OCI-LY1 (cell line): ENCODE measurements around the gene CREBRF.

Source experiments
- H2AFZ ChIP-seq: fragments of 200-600 bp; sonication (generic), shearing (Covaris generic); 2 replicates; pipeline ENCODE4 v1.6.0; 2014; ENCODE audit warnings: antibody characterized with exemption, mild to moderate bottlenecking, low read length
- H3F3A ChIP-seq: fragments of 200-600 bp; sonication (generic), shearing (Covaris generic); 2 replicates; pipeline ENCODE4 v1.6.0; 2014; ENCODE audit warnings: mild to moderate bottlenecking, antibody characterized with exemption, low read length, moderate library complexity; ENCODE audit not compliant: insufficient read depth
- H3K27ac ChIP-seq: fragments of 200-600 bp; sonication (generic); 2 replicates; pipeline ENCODE4 v1.5.1; 2014; ENCODE audit warnings: low read length, mixed run types, mild to moderate bottlenecking, low read depth; ENCODE audit not compliant: poor library complexity, severe bottlenecking
- H3K27me3 ChIP-seq: fragments of 200-600 bp; sonication (generic); 2 replicates; pipeline ENCODE4 v1.6.0; 2014; ENCODE audit warnings: antibody characterized with exemption, mild to moderate bottlenecking, low read length, moderate library complexity; ENCODE audit not compliant: insufficient read depth
- H3K36me3 ChIP-seq: fragments of 200-600 bp; sonication (generic); 2 replicates; pipeline ENCODE4 v1.6.1; 2014; ENCODE audit warnings: mild to moderate bottlenecking, antibody characterized with exemption, low read length, moderate library complexity, mixed read lengths; ENCODE audit not compliant: insufficient read depth
- H3K4me1 ChIP-seq: fragments of 200-600 bp; sonication (generic); 2 replicates; pipeline ENCODE4 v1.5.1; 2014; ENCODE audit warnings: mild to moderate bottlenecking, low read length, moderate library complexity; ENCODE audit not compliant: insufficient read depth, severe bottlenecking
- H3K4me2 ChIP-seq: fragments of 200-600 bp; sonication (generic), shearing (Covaris generic); 2 replicates; pipeline ENCODE4 v1.6.1; 2014; ENCODE audit warnings: low read length
- H3K4me3 ChIP-seq: fragments of 200-600 bp; sonication (generic); 2 replicates; pipeline ENCODE4 v1.5.1; 2014; ENCODE audit warnings: low read length, low read depth, mild to moderate bottlenecking, mixed read lengths; ENCODE audit not compliant: poor library complexity, severe bottlenecking
- H3K79me2 ChIP-seq: fragments of 200-600 bp; shearing (Covaris generic); 2 replicates; pipeline ENCODE4 v1.6.1; 2016; ENCODE audit warnings: mixed run types, low read length, mixed read lengths; ENCODE audit not compliant: insufficient read depth
- H3K9ac ChIP-seq: fragments of 200-600 bp; sonication (generic), shearing (Covaris generic); 2 replicates; pipeline ENCODE4 v1.6.1; 2014; ENCODE audit warnings: mild to moderate bottlenecking, low read length, mixed read lengths
- H3K9me2 ChIP-seq: fragments of 200-600 bp; sonication (generic), shearing (Covaris generic); 2 replicates; pipeline ENCODE4 v1.6.1; 2014; ENCODE audit warnings: low read depth, mild to moderate bottlenecking, low read length, mixed read lengths
- H3K9me3 ChIP-seq: fragments of 200-600 bp; shearing (Covaris generic); 2 replicates; pipeline ENCODE4 v1.6.1; 2014; ENCODE audit warnings: low read length, mixed read lengths
- H4K20me1 ChIP-seq: fragments of 200-600 bp; sonication (generic), shearing (Covaris generic); 2 replicates; pipeline ENCODE4 v1.6.0; 2016; ENCODE audit warnings: mild to moderate bottlenecking, low read length; ENCODE audit not compliant: insufficient read depth
- EZH2 ChIP-seq: fragments of 200-600 bp; sonication (generic), shearing (Covaris generic); IDR thresholded peaks from 2 replicates; pipeline ENCODE4 v1.8.0; 2017; ENCODE audit warnings: borderline replicate concordance, mixed run types, mild to moderate bottlenecking, antibody characterized with exemption, low read length, moderate library complexity, mixed read lengths
- TF ChIP-seq, protein P1 (sequence below): fragments of 200-600 bp; sonication (generic), shearing (Covaris generic); IDR thresholded peaks from 2 replicates; pipeline ENCODE4 v1.5.1; 2017; ENCODE audit warnings: mild to moderate bottlenecking, antibody characterized with exemption, low read length, moderate library complexity, mixed read lengths

CREBRF gene

DNA sequence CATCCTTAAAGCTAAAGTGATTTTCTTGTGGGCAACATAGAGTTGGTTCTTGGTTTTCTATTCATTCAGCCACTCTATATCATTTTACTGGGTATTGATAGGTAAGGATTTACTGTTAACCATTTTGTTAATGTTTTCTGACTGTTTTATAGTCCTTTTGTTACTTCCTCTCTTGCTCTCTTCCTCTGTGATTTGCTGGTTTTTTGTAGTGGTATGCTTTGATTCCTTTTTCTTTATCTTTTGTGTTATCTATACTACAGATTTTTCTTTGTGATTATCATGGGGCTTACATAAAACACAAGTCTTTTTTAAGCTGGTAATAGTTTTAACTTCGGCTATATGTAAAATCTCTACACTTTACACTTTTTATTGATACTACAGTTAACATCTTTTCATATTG, 43.3 kb downstream of the CREBRF start:
- Histone ChIP-seq H3K9ac (no peak overlapping the region), H3K27ac (no peak overlapping the region), H3F3A (no peaks in the 10 kb centered on the region), H3K9me3 (no peaks in the 10 kb centered on the region), H2AFZ (no peak overlapping the region), H3K4me1 (no peaks in the 10 kb centered on the region), H3K79me2 (no peaks in the 10 kb centered on the region), H3K4me2 (no peak overlapping the region), H3K27me3 (no peaks in the 10 kb centered on the region), H4K20me1 (no peaks in the 10 kb centered on the region), H3K9me2 (no peaks in the 10 kb centered on the region), H3K36me3 (no peaks in the 10 kb centered on the region; the same call in 1 of the 2 replicates), H3K4me3 (no peak overlapping the region)
- TF ChIP-seq, protein P1, sequence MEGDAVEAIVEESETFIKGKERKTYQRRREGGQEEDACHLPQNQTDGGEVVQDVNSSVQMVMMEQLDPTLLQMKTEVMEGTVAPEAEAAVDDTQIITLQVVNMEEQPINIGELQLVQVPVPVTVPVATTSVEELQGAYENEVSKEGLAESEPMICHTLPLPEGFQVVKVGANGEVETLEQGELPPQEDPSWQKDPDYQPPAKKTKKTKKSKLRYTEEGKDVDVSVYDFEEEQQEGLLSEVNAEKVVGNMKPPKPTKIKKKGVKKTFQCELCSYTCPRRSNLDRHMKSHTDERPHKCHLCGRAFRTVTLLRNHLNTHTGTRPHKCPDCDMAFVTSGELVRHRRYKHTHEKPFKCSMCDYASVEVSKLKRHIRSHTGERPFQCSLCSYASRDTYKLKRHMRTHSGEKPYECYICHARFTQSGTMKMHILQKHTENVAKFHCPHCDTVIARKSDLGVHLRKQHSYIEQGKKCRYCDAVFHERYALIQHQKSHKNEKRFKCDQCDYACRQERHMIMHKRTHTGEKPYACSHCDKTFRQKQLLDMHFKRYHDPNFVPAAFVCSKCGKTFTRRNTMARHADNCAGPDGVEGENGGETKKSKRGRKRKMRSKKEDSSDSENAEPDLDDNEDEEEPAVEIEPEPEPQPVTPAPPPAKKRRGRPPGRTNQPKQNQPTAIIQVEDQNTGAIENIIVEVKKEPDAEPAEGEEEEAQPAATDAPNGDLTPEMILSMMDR: no peak
- no peak for TF ChIP-seq EZH2

GRCh38 chr5:173101245-173101644, 45.1 kb downstream of the CREBRF start:
- H3K4me3 ChIP-seq: no peak overlapping the region
- H3K4me2 ChIP-seq: no peak overlapping the region
- no peaks in the 10 kb centered on the region for H3K4me1 ChIP-seq
- H2AFZ ChIP-seq: no peak overlapping the region
- no peaks in the 10 kb centered on the region for H3F3A ChIP-seq
- H3K79me2 ChIP-seq: no peaks in the 10 kb centered on the region
- no peaks in the 10 kb centered on the region for H3K27me3 ChIP-seq
- no peak overlapping the region for H3K9ac ChIP-seq
- no peak for TF ChIP-seq EZH2
- TF ChIP-seq, protein P1: no peak
- no peaks in the 10 kb centered on the region for H4K20me1 ChIP-seq
- no peaks in the 10 kb centered on the region for H3K9me2 ChIP-seq
- H3K36me3 ChIP-seq: no peaks in the 10 kb centered on the region; the same call in 1 of the 2 replicates
- no peaks in the 10 kb centered on the region for H3K9me3 ChIP-seq
- no peak overlapping the region for H3K27ac ChIP-seq

GRCh38 chr5:173103411-173103810, 47.3 kb downstream of the CREBRF start:
- H3K9me3 ChIP-seq: no peaks in the 10 kb centered on the region
- H3K27me3 ChIP-seq: no peaks in the 10 kb centered on the region
- TF ChIP-seq, protein P1: no peak
- no peak for TF ChIP-seq EZH2
- H3K36me3 ChIP-seq: no peaks in the 10 kb centered on the region; the same call in 1 of the 2 replicates
- H3K79me2 ChIP-seq: no peaks in the 10 kb centered on the region
- no peaks in the 10 kb centered on the region for H3F3A ChIP-seq
- H3K4me2 ChIP-seq: no peak overlapping the region
- H3K4me1 ChIP-seq: no peaks in the 10 kb centered on the region
- H2AFZ ChIP-seq: no peak overlapping the region
- H3K27ac ChIP-seq: no peak overlapping the region
- H3K4me3 ChIP-seq: no peak overlapping the region
- no peak overlapping the region for H3K9ac ChIP-seq
- no peaks in the 10 kb centered on the region for H3K9me2 ChIP-seq
- H4K20me1 ChIP-seq: no peaks in the 10 kb centered on the region
